Activated T-helper 2 cell treated with anti-CD3 and anti-CD28 coated beads, Interferon-gamma antibody, Interleukin-2, Interleukin-4, amounts not matched to agents 10 μg/mL and 5 μg/mL and 100 μg/mL, durations not matched to agents 14 hours and 24 hours and 36 hours (primary cell): Measurements from ENCODE around the gene SND1. TPM values are rescaled to one million over a fixed set of nuclear protein-coding genes. Genes with fewer than 3 reads are reported as not detected.

Source experiments
- DNase-seq: peaks from one replicate; pipeline ENCODE4 v3.0.0; 2021; ENCODE audit warnings: low spot score
- H3K27ac Mint-ChIP-seq: one replicate; pipeline ENCODE4 v1.8.0; 2021; ENCODE audit warnings: mixed read lengths
- H3K27me3 Mint-ChIP-seq: one replicate; pipeline ENCODE4 v1.8.0; 2021; ENCODE audit warnings: low read depth, mixed read lengths
- H3K36me3 Mint-ChIP-seq: one replicate; pipeline ENCODE4 v1.8.0; 2021; ENCODE audit warnings: low read depth, mixed read lengths
- H3K4me1 Mint-ChIP-seq: one replicate; pipeline ENCODE4 v1.8.0; 2021; ENCODE audit warnings: low read depth, mixed read lengths
- H3K4me3 Mint-ChIP-seq: one replicate; pipeline ENCODE4 v1.8.0; 2021; ENCODE audit warnings: low read depth, mild to moderate bottlenecking, moderate library complexity, mixed read lengths
- H3K9me3 Mint-ChIP-seq: one replicate; pipeline ENCODE4 v1.8.0; 2021; ENCODE audit warnings: mixed read lengths
- intact Hi-C: fragments of 100-400 bp; cut with micrococcal nuclease; formaldehyde crosslinking; loops from one replicate; pipeline ENCODE4 v1.15.1; 2023
- total RNA-seq: library from RNA; stranded (reverse); gene quantifications from 2 replicates; pipeline ENCODE4 v1.2.3, GENCODE V29; 2022

The SND1 gene
- total RNA-seq, 1 donor from 2014 or later, result 311 TPM

DNA sequence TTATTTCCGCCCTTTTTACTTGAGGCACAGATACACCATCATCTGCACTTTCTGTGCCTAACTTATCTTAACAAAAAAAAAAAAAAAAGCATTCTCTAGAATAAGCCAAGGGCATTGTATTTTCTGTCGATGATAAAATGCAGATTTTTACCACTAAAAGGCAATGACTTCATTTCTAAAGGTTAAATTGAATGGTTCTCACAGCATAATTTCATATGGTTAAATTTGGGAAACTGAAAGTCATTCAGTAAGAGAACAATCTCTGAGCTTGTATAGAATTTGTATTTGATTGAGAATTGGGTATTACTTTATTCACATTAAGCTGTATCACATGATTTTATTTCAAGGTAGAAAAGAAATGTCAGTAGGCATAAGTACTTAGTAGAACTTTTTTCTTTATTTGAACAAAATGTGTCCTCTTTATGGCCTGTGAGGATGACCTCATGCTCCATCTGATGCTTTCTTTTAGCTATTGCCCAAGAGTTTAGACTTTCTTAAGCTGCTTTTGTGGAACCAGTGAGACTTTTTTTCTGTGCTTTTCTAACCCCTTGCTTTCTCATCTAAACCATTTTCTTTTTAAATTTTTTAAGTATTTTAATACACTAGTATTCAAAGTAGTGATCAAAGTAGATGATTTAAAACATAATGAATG is 268.9 kb downstream of the SND1 start:
- Mint-ChIP-seq H3K4me3 (no peak overlapping the region), H3K27ac (no peak overlapping the region), H3K4me1 (peaks cover 28% of the 10 kb centered on the region), H3K36me3 (peaks cover 10% of the 10 kb centered on the region), H3K27me3 (no peaks in the 10 kb centered on the region), H3K9me3 (no peaks in the 10 kb centered on the region)
- DNase-seq, result no peak
- intact Hi-C loops, result no loop called here

- no peak overlapping the region for H3K4me3 Mint-ChIP-seq
- H3K27me3 Mint-ChIP-seq, result no peaks in the 10 kb centered on the region
- H3K36me3 Mint-ChIP-seq, result peaks cover 14% of the 10 kb centered on the region
- intact Hi-C loops, result no loop called here
- no peak for DNase-seq
- peaks cover 33% of the 10 kb centered on the region for H3K4me1 Mint-ChIP-seq
- no peak overlapping the region for H3K27ac Mint-ChIP-seq
- H3K9me3 Mint-ChIP-seq, result no peaks in the 10 kb centered on the region
Measured at GRCh38 chr7:127922656-127923055, 270.7 kb downstream of the SND1 start.

DNA sequence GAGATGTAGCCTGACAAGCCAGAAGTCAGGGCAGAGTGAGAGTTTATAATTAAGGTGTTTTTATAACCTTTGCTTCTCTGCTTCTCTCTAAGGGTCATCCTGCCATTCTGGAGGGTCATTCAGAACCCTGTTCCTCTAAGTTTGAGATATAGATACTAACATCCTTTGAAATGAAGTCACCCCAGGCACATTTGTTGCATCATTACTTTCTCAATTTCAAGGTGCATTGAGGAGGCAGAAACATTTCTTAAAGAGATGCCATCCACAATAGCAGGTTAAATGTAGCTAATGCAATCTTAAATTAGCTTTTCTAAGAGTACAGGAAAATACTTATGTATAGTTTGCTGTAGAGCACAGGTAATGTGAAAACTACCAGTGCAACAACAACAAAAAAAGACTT is 272.9 kb downstream of the SND1 start:
- no peaks in the 10 kb centered on the region for H3K27me3 Mint-ChIP-seq
- peaks cover 21% of the 10 kb centered on the region for H3K36me3 Mint-ChIP-seq
- intact Hi-C loops, result no loop called here
- peaks cover 31% of the 10 kb centered on the region for H3K4me1 Mint-ChIP-seq
- H3K9me3 Mint-ChIP-seq, result no peaks in the 10 kb centered on the region
- H3K27ac Mint-ChIP-seq, result no peak overlapping the region
- no peak overlapping the region for H3K4me3 Mint-ChIP-seq
- no peak for DNase-seq

DNA sequence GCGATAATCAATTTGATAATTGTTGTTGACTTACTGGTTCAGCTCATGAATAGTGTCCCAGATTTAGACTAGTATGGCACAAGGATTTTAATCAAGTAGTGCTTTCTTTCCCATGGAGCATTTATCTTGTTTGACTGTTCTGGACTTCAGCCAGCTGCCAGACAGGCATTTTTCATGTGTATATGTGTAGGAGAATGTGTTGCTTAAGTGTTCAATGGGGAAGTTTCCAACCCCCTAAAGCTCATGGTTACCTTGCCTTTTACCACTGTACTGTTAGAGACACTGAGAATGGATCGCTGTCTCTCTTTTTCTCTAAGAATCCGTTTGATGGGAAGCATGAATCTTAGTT is 275.3 kb downstream of the SND1 start:
- Mint-ChIP-seq H3K4me1 (peaks cover 18% of the 10 kb centered on the region), H3K4me3 (no peak overlapping the region), H3K36me3 (peaks cover 39% of the 10 kb centered on the region), H3K9me3 (no peaks in the 10 kb centered on the region), H3K27ac (no peak overlapping the region), H3K27me3 (no peaks in the 10 kb centered on the region)
- intact Hi-C loops, result no loop called here
- no peak for DNase-seq

- Mint-ChIP-seq H3K4me3 (no peak overlapping the region), H3K36me3 (peaks cover 40% of the 10 kb centered on the region), H3K27ac (no peak overlapping the region), H3K9me3 (no peaks in the 10 kb centered on the region), H3K4me1 (peaks cover 14% of the 10 kb centered on the region), H3K27me3 (no peaks in the 10 kb centered on the region)
- intact Hi-C loops, result no loop called here
- no peak for DNase-seq
Measured at GRCh38 chr7:127928222-127928621, 276.2 kb downstream of the SND1 start.

- H3K36me3 Mint-ChIP-seq, result peaks cover 45% of the 10 kb centered on the region
- H3K9me3 Mint-ChIP-seq, result no peaks in the 10 kb centered on the region
- H3K4me1 Mint-ChIP-seq, result peaks cover 13% of the 10 kb centered on the region
- no peaks in the 10 kb centered on the region for H3K27me3 Mint-ChIP-seq
- H3K4me3 Mint-ChIP-seq, result no peak overlapping the region
- no peak for DNase-seq
- H3K27ac Mint-ChIP-seq, result no peak overlapping the region
- intact Hi-C loops, result no loop called here
Measured at GRCh38 chr7:127928852-127929251, 276.9 kb downstream of the SND1 start.

DNA sequence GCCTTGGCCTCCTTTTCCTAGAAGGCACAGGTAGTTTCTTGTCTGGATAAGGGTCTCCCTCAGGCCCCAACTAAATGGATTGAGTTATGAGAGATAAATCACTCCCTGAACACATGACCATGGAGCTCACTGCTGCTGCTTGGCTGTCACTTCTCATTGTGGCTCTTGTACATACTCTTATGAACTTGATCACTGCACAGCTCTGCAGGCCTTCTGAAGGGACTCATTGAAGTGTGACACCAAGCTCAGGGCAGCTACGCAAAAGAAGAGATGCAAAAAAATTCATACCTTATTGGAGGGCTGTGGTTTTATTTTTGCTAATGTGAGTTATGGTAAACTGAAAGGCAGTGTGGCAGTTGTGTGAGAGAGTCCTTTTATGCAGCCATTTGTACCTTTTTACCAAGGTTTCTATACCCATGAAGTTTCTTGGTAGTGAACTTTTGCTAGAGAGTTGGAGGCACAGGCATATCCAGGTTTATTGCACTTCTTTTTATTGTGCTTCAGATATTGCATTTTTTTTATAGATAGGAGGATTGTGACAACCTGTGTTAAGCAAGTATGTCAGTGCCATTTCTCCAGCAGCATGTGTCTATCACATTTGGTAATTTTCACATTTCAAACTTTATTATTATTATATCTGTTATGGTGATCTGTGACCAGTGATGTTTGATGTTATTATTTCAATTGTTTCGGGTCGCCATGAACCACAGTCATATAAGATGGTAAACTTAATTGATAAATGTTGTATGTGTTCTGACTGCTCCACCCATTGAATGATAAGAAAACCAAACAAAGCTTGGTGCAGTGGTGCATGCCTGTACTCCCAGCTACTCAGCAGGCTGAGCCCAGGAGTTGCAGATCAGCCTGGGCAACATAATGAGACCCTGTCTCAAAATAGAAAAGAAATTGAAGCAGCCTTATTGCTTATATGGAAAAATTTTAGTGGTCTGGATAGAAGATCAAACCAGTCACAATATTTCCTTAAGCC is 278.6 kb downstream of the SND1 start:
- no peak overlapping the region for H3K4me3 Mint-ChIP-seq
- peaks cover 49% of the 10 kb centered on the region for H3K36me3 Mint-ChIP-seq
- peaks cover 6% of the 10 kb centered on the region for H3K4me1 Mint-ChIP-seq
- H3K27me3 Mint-ChIP-seq, result no peaks in the 10 kb centered on the region
- no peak overlapping the region for H3K27ac Mint-ChIP-seq
- no peaks in the 10 kb centered on the region for H3K9me3 Mint-ChIP-seq
- intact Hi-C loops, result no loop called here
- no peak for DNase-seq

DNA sequence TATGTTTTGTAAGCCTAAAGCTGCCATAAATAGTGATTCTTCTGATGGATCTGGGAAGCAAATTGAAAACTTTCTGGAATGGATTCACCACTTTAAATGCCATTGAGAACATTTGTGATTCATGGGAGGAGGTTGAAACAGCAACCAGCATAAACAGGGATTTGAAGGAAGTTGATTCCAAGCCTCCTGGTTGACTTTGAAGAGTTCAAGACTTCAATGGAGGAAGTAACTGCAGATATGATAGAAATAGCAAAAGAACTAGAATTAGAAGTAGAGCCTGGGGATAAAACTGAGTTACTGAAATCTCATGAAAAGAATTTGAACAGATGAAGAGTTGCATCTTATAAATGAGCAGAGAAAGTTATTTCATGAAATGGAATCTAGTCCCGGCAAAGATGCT is 280.1 kb downstream of the SND1 start:
- H3K36me3 Mint-ChIP-seq, result peaks cover 46% of the 10 kb centered on the region
- no peaks in the 10 kb centered on the region for H3K4me1 Mint-ChIP-seq
- intact Hi-C loops, result no loop called here

DNA sequence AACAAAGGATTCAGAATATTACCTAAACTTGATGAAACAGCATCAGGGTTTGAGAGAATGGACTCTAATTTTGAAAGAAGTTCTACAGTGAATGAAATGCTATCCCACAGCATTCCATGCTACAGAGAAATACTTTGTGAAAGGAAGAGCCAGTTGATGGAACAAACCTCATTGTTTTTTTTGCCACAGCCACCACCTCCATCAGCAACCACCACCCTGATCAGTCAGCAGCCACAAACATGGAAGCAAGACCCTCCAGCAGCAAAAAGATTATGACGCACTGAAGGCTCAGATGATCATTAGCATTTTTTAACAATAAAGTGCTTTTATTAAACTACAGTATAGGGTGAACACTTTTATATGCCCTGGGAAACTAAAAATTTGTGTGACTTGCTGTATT is 280.5 kb downstream of the SND1 start:
- H3K4me3 Mint-ChIP-seq, result no peak overlapping the region
- no peak overlapping the region for H3K27ac Mint-ChIP-seq
- intact Hi-C loops, result no loop called here
- no peak for DNase-seq
- H3K4me1 Mint-ChIP-seq, result no peaks in the 10 kb centered on the region
- no peaks in the 10 kb centered on the region for H3K9me3 Mint-ChIP-seq
- no peaks in the 10 kb centered on the region for H3K27me3 Mint-ChIP-seq
- H3K36me3 Mint-ChIP-seq, result peaks cover 46% of the 10 kb centered on the region

More for the DNA sequence above, 280.1 kb downstream of the SND1 start:
- no peaks in the 10 kb centered on the region for H3K27me3 Mint-ChIP-seq
- no peak for DNase-seq
- no peak overlapping the region for H3K4me3 Mint-ChIP-seq
- no peak overlapping the region for H3K27ac Mint-ChIP-seq
- H3K9me3 Mint-ChIP-seq, result no peaks in the 10 kb centered on the region

GRCh38 chr7:127933146-127933545 is 281.2 kb downstream of the SND1 start:
- H3K36me3 Mint-ChIP-seq, result peaks cover 47% of the 10 kb centered on the region
- intact Hi-C loops, result no loop called here
- H3K4me3 Mint-ChIP-seq, result no peak overlapping the region
- H3K4me1 Mint-ChIP-seq, result no peaks in the 10 kb centered on the region
- DNase-seq, result no peak
- H3K27me3 Mint-ChIP-seq, result no peaks in the 10 kb centered on the region
- H3K9me3 Mint-ChIP-seq, result no peaks in the 10 kb centered on the region
- H3K27ac Mint-ChIP-seq, result no peak overlapping the region

DNA sequence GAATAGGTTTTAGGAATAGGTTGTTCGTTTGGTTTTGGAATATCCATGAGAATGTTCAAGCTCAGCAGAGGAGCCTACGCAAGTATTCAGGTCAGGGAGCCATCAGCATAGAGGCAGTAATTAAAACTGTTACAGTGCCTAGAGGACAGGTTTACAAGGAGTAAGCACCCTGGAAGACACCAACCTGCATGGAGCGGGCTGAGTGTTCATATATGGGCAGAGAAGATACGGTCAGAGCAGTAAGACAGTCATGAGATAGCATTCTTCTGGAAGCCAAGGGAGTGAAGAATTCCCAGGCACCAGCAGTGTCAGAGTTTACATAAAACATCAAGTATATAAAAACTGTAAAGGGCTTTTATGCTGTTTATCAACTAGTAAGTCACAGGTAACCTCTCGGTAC is 282.7 kb downstream of the SND1 start:
- DNase-seq, result no peak
- Mint-ChIP-seq H3K27ac (no peak overlapping the region), H3K36me3 (peaks cover 47% of the 10 kb centered on the region)

DNA sequence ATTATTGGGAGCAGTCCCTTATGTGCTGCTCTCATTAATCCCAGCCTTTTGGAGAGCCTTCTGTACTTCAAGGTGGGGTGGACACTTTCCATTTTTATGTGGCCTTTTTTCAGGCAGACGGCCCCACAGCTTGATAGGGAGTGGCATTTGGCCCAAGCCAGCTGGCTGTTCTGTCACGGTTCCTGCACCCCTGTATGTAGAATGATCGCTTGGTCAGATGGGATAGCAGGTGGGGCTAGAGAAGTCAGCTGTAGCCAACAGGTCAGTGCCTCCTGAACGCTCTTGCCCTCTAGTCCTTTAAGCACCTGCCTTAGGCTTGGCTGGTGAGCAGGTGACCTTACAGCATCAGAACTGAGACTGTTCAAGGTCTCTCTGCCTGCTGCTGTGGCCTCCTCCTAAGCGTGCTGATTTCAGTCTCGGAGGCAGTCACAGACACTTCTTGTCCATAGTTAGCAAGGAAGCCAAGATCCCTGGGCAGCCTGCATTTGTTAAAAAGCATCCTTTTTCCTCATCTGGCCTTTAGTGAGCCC is 283.9 kb downstream of the SND1 start:
- H3K4me3 Mint-ChIP-seq, result no peak overlapping the region
- no peak for DNase-seq
- H3K4me1 Mint-ChIP-seq, result no peaks in the 10 kb centered on the region
- no peak overlapping the region for H3K27ac Mint-ChIP-seq
- intact Hi-C loops, result no loop called here
- H3K9me3 Mint-ChIP-seq, result no peaks in the 10 kb centered on the region
- H3K27me3 Mint-ChIP-seq, result no peaks in the 10 kb centered on the region
- peaks cover 37% of the 10 kb centered on the region for H3K36me3 Mint-ChIP-seq

More for the DNA sequence above, 282.7 kb downstream of the SND1 start:
- Mint-ChIP-seq H3K4me1 (no peaks in the 10 kb centered on the region), H3K4me3 (no peak overlapping the region), H3K9me3 (no peaks in the 10 kb centered on the region), H3K27me3 (no peaks in the 10 kb centered on the region)
- intact Hi-C loops, result no loop called here

- Mint-ChIP-seq H3K4me1 (no peaks in the 10 kb centered on the region), H3K27me3 (no peaks in the 10 kb centered on the region), H3K4me3 (no peak overlapping the region), H3K9me3 (no peaks in the 10 kb centered on the region), H3K36me3 (peaks cover 32% of the 10 kb centered on the region), H3K27ac (no peak overlapping the region)
- no peak for DNase-seq
- intact Hi-C loops, result no loop called here
Measured at GRCh38 chr7:127937066-127937680, 285.2 kb downstream of the SND1 start.
